ENCODE results near the gene CHCHD6. TPM values are rescaled to one million over a fixed set of nuclear protein-coding genes. Genes with fewer than 3 reads are reported as not detected.
A peak's percentile ranks its signal among the peaks of the same experiment; 100 is the strongest.

The CHCHD6 gene
- total RNA-seq, 2 donors from 2014 or later, result 23.6 to 34.4 TPM

DNA sequence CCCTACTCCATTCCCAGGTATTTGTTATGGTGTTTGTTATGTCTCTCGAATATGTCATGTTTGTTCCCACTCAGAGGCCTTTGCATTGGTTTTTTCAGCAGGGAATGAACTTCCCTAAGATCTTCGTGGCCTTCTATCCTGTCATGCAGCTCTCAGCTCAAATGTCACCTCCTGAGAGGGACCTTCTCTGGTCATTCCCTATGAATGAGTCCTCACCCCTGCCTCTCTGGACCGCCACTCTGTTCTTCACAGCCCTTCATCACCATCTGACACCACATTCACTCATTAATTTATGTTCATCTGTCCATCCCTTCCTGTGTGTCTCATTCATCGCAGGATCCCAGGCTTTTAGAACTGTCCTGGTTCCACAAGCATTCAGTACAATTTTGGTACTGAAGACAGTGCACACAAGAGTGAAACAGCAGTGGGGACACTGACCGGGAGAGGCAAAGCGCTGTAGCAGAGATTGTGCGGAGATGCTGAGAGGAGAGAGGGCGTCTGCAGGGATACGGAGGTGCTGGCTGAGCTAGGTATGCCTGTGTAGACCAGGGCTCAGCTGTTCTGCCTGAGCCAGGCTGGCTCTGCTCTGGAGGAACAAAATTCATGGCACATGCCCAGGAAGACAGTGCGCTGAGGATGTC, 132.3 kb downstream of the CHCHD6 start:
- Histone ChIP-seq H3K4me3 (ENCODE audit: low read length) (no peak overlapping the region), H3K9ac (ENCODE audit: extremely low read depth, low read length, poor library complexity, severe bottlenecking) (no peak overlapping the region), H3K27me3 (ENCODE audit: control insufficient read depth, insufficient read depth, low read length, poor library complexity, severe bottlenecking) (no peaks in the 10 kb centered on the region), H3K27ac (ENCODE audit: low read depth, low read length) (no peak overlapping the region), H3K36me3 (ENCODE audit: control insufficient read depth, insufficient read depth, low read length) (no peaks in the 10 kb centered on the region), H3K4me1 (ENCODE audit: control insufficient read depth, insufficient read depth, low read length) (no peaks in the 10 kb centered on the region), H3K9me3 (ENCODE audit: control insufficient read depth, low read length) (no peaks in the 10 kb centered on the region)
- Mint-ChIP-seq H3K4me1 (no peaks in the 10 kb centered on the region), H3K27ac (no peak overlapping the region), H3K4me3 (no peak overlapping the region), H3K27me3 (ENCODE audit: insufficient read depth) (no peaks in the 10 kb centered on the region), H3K36me3 (ENCODE audit: low read depth) (peaks cover 3% of the 10 kb centered on the region), H3K9me3 (no peaks in the 10 kb centered on the region)
- TF ChIP-seq, protein P1, sequence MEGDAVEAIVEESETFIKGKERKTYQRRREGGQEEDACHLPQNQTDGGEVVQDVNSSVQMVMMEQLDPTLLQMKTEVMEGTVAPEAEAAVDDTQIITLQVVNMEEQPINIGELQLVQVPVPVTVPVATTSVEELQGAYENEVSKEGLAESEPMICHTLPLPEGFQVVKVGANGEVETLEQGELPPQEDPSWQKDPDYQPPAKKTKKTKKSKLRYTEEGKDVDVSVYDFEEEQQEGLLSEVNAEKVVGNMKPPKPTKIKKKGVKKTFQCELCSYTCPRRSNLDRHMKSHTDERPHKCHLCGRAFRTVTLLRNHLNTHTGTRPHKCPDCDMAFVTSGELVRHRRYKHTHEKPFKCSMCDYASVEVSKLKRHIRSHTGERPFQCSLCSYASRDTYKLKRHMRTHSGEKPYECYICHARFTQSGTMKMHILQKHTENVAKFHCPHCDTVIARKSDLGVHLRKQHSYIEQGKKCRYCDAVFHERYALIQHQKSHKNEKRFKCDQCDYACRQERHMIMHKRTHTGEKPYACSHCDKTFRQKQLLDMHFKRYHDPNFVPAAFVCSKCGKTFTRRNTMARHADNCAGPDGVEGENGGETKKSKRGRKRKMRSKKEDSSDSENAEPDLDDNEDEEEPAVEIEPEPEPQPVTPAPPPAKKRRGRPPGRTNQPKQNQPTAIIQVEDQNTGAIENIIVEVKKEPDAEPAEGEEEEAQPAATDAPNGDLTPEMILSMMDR (conservative IDR thresholded peaks at IDR 0.05), result no peak
- no peak for DNase-seq
- WGBS, 2 experiments (ENCODE audit: insufficient coverage in 1 of 2, insufficient read length in 1 of 2), result 96% methylated on average over 9 to 10 of the region's 10 CpGs

DNA sequence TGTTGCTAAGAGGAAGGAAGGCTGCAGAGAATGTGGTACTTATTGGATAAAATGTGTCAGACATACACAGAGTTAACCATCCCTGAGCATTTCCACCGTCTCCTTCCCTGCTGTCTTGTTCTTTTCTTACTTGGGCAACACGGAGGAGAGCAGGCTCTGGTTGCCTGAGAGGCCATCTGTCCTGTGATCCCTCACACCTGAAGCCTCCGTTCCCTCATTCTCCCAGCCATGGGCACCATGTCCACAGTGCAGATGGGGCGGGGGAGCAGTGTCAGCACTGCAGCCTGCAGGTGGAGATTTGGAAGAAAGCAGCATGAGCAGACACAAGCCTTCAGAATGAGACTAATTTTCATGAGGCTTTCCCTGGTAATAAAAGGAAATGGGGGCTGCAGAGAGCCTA, 133.7 kb downstream of the CHCHD6 start:
- Mint-ChIP-seq H3K27me3 (ENCODE audit: insufficient read depth) (no peaks in the 10 kb centered on the region), H3K4me3 (no peak overlapping the region), H3K9me3 (no peaks in the 10 kb centered on the region), H3K36me3 (ENCODE audit: low read depth) (peaks cover 3% of the 10 kb centered on the region), H3K4me1 (no peaks in the 10 kb centered on the region), H3K27ac (no peak overlapping the region)
- no peak overlapping the region for H3K4me3 ChIP-seq (ENCODE audit: low read length)
- H3K4me1 ChIP-seq (ENCODE audit: control insufficient read depth, insufficient read depth, low read length), result no peaks in the 10 kb centered on the region
- H3K9me3 ChIP-seq (ENCODE audit: control insufficient read depth, low read length), result no peaks in the 10 kb centered on the region
- H3K27me3 ChIP-seq (ENCODE audit: control insufficient read depth, insufficient read depth, low read length, poor library complexity, severe bottlenecking), result no peaks in the 10 kb centered on the region
- 80 to 82% methylated on average over 3 to 4 of the region's 4 CpGs for WGBS, 2 experiments (ENCODE audit: insufficient coverage in 1 of 2, insufficient read length in 1 of 2)
- H3K27ac ChIP-seq (ENCODE audit: low read depth, low read length), result no peak overlapping the region
- H3K36me3 ChIP-seq (ENCODE audit: control insufficient read depth, insufficient read depth, low read length), result no peaks in the 10 kb centered on the region
- no peak overlapping the region for H3K9ac ChIP-seq (ENCODE audit: extremely low read depth, low read length, poor library complexity, severe bottlenecking)
- no peak for DNase-seq
- TF ChIP-seq, protein P1 (conservative IDR thresholded peaks at IDR 0.05), result no peak

- Mint-ChIP-seq H3K4me3 (no peak overlapping the region), H3K4me1 (peaks cover 39% of the 10 kb centered on the region), H3K27me3 (ENCODE audit: insufficient read depth) (no peaks in the 10 kb centered on the region), H3K9me3 (no peaks in the 10 kb centered on the region), H3K36me3 (ENCODE audit: low read depth) (peaks cover 3% of the 10 kb centered on the region), H3K27ac (no peak overlapping the region)
- Histone ChIP-seq H3K4me3 (ENCODE audit: low read length) (no peak overlapping the region), H3K27me3 (ENCODE audit: control insufficient read depth, insufficient read depth, low read length, poor library complexity, severe bottlenecking) (no peaks in the 10 kb centered on the region), H3K4me1 (ENCODE audit: control insufficient read depth, insufficient read depth, low read length) (peaks cover 19% of the 10 kb centered on the region), H3K9me3 (ENCODE audit: control insufficient read depth, low read length) (no peaks in the 10 kb centered on the region), H3K27ac (ENCODE audit: low read depth, low read length) (no peak overlapping the region), H3K9ac (ENCODE audit: extremely low read depth, low read length, poor library complexity, severe bottlenecking) (no peak overlapping the region), H3K36me3 (ENCODE audit: control insufficient read depth, insufficient read depth, low read length) (no peaks in the 10 kb centered on the region)
- DNase-seq, result peak; percentile 67
- TF ChIP-seq, protein P1 (conservative IDR thresholded peaks at IDR 0.05), result peak; percentile 53
- 78% methylated on average over 1 to 2 of the region's 2 CpGs for WGBS, 2 experiments (ENCODE audit: insufficient coverage in 1 of 2, insufficient read length in 1 of 2)
These were observed 142.1 kb downstream of the CHCHD6 start for GRCh38 chr3:126845920-126846715.
